ENCODE measurements around the gene LIMS2. TPM values are rescaled to one million over a fixed set of nuclear protein-coding genes. Genes with fewer than 3 reads are reported as not detected.

The LIMS2 gene
- total RNA-seq, 2 donors from 2014 or later, result 6.6 to 37.2 TPM

- Histone ChIP-seq H3K27me3 (no peaks in the 10 kb centered on the region), H3K9me3 (no peaks in the 10 kb centered on the region), H3K4me1 (no peaks in the 10 kb centered on the region), H3K9ac (ENCODE audit: low read depth in 2 of 2, low read length in 2 of 2) (no peak overlapping the region), H3K4me3 (no peak overlapping the region), H3K36me3 (no peaks in the 10 kb centered on the region), H3K27ac (no peak overlapping the region)
- intact Hi-C loops (cut with DNase I), result no loop called here
- TF ChIP-seq CTCF (IDR thresholded peaks at IDR 0.05), result no peak
- DNase-seq, result no peak
These were observed 42.5 kb downstream of the LIMS2 start for GRCh38 chr2:127632592-127633489.

DNA sequence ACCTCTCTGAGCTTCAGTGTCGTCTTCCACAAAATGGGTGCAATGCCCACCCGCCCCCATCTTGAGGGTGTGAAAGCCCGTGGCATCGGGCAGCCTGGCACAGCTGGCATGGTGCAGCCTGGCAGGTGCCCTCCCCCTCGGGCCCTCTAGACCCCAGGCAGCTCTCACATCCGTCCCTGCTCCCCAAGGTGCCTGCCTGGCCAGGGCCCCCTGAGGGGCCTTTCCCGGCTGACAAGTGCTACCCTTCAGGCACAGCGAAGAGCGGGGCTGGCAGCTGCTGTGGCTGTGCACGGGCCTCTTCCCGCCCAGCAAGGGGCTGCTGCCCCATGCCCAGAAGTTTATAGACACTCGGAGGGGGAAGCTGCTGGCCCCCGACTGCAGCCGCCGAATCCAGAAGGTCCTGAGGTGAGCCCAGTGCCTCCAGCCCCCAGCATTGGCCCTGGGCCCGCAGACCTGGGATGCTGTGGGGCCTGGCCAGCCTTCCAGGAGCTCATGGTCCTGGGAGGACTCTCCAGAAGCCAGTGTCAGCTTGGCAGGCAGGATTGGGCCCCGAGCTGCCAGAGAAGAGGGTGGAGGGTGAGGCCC is 43.2 kb downstream of the LIMS2 start:
- Histone ChIP-seq H3K36me3 (no peaks in the 10 kb centered on the region), H3K9me3 (no peaks in the 10 kb centered on the region), H3K9ac (ENCODE audit: low read depth in 2 of 2, low read length in 2 of 2) (no peak overlapping the region), H3K4me1 (no peaks in the 10 kb centered on the region), H3K27ac (no peak overlapping the region), H3K27me3 (no peaks in the 10 kb centered on the region), H3K4me3 (no peak overlapping the region)
- TF ChIP-seq CTCF (IDR thresholded peaks at IDR 0.05), result no peak
- intact Hi-C loops (cut with DNase I), result no loop called here
- no peak for DNase-seq

DNA sequence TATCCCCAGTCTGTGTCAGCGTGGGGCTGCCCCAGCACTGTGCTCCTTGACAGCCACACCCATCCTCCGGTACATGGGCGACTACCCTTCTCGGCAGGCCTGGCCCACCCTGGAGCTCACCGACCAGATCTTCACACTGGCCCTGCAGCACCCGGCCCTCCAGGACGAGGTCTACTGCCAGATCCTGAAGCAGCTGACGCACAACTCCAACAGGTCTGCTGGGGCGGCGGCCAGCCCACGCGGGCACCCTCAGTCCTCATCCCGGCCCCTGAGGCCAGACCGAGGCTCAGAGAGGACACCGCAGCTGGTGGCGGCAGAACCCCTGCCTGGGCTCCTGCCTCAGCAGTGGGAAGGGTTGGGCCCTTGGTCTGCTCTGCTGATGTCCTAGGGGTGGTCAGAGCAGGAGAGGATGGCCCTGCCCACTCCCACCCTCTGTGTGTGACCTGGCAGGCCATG is 43.8 kb downstream of the LIMS2 start:
- Histone ChIP-seq H3K4me3 (no peak overlapping the region), H3K4me1 (no peaks in the 10 kb centered on the region), H3K27ac (no peak overlapping the region), H3K9ac (ENCODE audit: low read depth in 2 of 2, low read length in 2 of 2) (peak overlapping the region in 1 of 2 donors; percentile 12), H3K9me3 (no peaks in the 10 kb centered on the region), H3K27me3 (no peaks in the 10 kb centered on the region), H3K36me3 (no peaks in the 10 kb centered on the region)
- intact Hi-C loops (cut with DNase I), result no loop called here
- no peak for TF ChIP-seq CTCF (IDR thresholded peaks at IDR 0.05)
- no peak for DNase-seq

GRCh38 chr2:127630864-127631540 is 44.3 kb downstream of the LIMS2 start:
- no peaks in the 10 kb centered on the region for H3K9me3 ChIP-seq
- no peak for DNase-seq
- H3K4me1 ChIP-seq, result no peaks in the 10 kb centered on the region
- no peak overlapping the region for H3K27ac ChIP-seq
- H3K36me3 ChIP-seq, result no peaks in the 10 kb centered on the region
- H3K9ac ChIP-seq (ENCODE audit: low read depth in 2 of 2, low read length in 2 of 2), result peak overlapping the region in 1 of 2 donors; percentile 12
- intact Hi-C loops (cut with DNase I), result no loop called here
- H3K4me3 ChIP-seq, result no peak overlapping the region
- no peak for TF ChIP-seq CTCF (IDR thresholded peaks at IDR 0.05)
- H3K27me3 ChIP-seq, result no peaks in the 10 kb centered on the region

DNA sequence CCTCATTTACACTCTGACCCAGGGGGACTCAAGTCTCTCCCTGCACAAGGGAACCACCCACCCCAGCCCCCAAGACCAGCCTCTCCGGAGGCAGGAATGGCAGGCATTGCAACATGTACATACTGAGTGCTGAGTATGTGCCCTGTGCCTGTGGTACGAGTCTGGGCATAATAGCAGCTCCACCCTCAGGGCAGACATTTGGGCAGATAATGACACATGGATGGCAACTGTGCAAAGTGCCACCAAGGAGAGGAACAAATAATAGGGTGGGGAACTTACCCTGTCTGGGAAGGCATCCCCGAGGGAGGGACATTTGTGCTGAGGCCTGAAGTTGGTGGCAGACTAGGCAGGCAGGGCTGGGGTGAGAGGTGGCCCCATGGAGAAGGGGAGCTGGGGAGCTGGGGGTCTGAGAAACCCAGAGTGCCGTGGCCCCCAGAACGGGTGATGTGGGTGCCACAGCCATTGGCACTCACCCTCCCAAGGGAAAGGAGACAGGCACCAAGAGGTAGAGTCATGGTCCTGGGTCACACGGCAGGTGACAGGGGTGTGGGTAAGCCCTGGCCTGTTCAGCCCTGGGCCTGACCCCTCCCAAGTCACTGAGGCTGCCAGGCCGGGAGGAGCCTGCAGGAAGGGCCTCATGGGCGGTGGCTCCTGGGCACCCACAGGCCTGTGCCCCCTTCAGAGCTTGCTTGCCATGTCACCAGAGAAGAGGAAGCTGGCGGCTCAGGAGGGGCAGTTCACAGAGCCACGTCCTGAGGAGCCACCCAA is 45.0 kb downstream of the LIMS2 start:
- Histone ChIP-seq H3K27ac (no peak overlapping the region), H3K9me3 (no peaks in the 10 kb centered on the region), H3K27me3 (no peaks in the 10 kb centered on the region), H3K9ac (ENCODE audit: low read depth in 2 of 2, low read length in 2 of 2) (no peak overlapping the region), H3K4me1 (no peaks in the 10 kb centered on the region), H3K4me3 (no peak overlapping the region), H3K36me3 (no peaks in the 10 kb centered on the region)
- intact Hi-C loops (cut with DNase I), result no loop called here
- no peak for TF ChIP-seq CTCF (IDR thresholded peaks at IDR 0.05)
- DNase-seq, result no peak

Data from colonic mucosa (tissue), 4 donors.